ENCODE results near the gene PEX14.
"Not testable (repeated sequence)": the region's sequence is repeated elsewhere in the genome, so short reads cannot be mapped to it uniquely, and the experiment has no call there.

PEX14 gene

GRCh38 chr1:10450836-10451235, 23.9 kb upstream of the PEX14 start:
- DNase-seq = no peak

GRCh38 chr1:10451287-10451686, 23.5 kb upstream of the PEX14 start:
- DNase-seq = no peak

GRCh38 chr1:10456048-10456447, 18.7 kb upstream of the PEX14 start:
- no peak for DNase-seq

GRCh38 chr1:10456661-10457060, 18.1 kb upstream of the PEX14 start:
- DNase-seq = no peak

GRCh38 chr1:10457462-10457861, 17.3 kb upstream of the PEX14 start:
- DNase-seq = not testable (repeated sequence)

DNA sequence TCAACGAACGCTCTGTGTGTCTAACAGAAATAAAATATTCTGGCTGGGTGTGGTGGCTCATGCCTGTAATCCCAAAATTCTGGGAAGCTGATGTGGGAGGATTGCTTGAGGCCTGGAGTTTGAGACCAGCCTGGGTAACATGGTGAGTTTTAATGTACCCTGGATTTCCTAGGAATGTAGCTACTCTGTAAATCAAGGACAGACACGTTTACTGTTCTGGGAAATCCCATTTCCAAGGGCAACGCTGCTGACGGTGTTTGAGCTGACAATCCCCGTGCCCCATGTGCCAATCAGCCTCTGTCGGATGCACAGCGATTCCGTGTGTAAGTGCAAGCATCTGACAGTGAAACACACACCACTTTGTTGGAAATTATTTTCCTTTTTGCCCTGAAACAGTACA, 16.9 kb upstream of the PEX14 start:
- no peak for DNase-seq

GRCh38 chr1:10459184-10459583, 15.6 kb upstream of the PEX14 start:
- DNase-seq = no peak

- DNase-seq = no peak
These were observed 7.7 kb upstream of the PEX14 start for GRCh38 chr1:10467078-10467477.

DNA sequence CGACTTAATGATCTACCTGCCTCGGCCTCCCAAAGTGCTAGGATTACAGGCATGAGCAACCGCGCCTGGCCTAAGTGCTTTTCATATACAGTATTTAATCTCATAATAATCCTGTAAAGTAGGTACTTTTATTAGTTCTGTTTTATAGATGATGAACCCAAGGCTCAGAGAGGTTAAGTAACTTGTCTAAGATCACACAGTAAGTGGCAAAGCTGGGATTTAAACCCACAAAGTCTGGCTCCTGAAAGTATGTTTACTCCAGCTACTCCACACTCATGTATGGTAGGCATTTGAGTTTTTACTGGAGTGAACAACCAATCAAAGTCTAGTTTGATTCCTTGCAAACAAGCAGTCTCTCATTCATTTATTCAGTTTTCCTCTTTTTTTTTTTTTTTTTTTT, 4.7 kb upstream of the PEX14 start:
- DNase-seq = no peak

DNA sequence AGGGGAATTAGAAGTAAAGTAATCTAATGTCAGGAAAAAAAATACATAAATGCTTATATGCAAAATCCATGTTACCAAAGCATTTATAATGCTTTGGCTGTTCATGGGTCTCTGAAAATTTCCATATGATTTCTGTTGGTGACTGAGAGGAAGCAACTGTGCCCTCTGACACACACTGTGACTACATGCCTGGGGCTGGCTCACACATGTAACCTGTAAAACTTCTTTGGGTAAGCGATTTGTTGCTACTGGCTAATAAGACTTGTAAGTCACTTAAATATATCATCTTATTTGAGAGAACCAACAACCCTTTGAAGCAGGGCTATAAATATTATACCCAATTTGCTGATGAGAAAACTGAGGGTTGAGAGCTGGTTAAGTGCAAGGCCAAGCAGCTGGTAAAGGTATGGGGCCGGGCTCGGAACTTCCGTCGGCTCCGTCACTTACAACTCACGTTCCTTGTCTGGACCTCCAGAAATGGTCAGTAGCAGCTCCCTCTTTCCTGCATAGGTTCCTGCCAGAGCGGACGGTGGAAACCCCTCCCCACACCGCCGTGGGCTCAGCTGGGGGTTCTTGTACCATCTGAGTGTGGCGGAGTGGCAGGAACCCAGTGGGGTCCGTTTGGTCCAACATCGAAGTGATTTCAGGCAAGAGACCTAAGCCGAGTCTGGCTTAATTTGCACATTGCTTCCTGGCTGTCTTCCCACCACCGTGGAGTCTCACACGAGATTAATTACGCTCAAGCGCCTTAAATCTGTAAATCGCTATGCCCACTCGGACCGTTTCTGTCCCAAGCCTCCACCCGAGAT, 3.1 kb upstream of the PEX14 start:
- DNase-seq = no peak

DNA sequence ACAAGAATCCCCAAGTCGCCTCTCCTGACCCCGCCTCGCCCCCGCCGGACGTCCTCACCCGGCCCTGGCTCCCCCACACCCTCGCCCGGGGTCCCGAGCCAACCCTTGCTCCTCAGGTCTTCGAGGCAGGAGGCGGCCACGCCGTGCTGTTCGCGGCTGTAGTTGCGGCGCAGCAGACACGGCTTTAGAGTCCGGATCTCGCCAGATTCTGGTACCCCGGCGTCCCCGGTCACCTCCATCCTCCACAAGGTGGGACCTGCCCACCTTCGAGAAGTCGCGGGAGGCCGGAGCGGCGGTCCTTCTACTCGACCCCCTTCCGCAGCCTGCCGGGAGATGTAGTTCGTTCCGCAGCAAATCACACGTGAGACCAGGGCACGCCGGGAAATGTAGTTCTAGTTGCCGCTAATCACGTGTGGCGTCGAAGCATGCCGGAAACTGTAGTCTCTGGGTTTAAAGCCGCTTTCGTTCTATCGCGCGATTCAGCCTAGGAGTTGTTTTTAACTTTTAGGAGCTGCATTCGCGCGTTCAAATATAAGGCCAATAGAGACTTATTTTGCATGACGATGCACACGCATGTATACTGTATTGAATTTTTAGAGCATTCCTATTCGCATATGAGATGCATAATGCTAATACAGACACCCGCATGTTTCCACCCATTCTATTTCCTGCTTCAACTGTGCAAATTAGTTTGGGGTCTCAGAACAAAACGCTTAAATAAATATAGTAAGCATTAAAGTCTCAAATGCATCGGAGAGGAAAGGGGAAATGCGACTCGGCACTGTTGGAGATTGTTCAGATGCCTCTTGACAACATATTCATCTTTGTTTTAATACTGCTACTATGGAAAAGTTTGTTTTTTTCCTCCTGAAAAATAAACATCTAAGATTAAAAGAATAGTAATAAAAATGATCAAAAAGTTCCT, 2.3 kb upstream of the PEX14 start, which contains the start of gene DFFA:
Gene DFFA, minus strand, starts transcription at position 310 of the 925 bp plus-strand sequence. Its CDS starts 71 bp downstream, at position 239.
- peak; percentile 83 to 91 (median 87) for DNase-seq

DNA sequence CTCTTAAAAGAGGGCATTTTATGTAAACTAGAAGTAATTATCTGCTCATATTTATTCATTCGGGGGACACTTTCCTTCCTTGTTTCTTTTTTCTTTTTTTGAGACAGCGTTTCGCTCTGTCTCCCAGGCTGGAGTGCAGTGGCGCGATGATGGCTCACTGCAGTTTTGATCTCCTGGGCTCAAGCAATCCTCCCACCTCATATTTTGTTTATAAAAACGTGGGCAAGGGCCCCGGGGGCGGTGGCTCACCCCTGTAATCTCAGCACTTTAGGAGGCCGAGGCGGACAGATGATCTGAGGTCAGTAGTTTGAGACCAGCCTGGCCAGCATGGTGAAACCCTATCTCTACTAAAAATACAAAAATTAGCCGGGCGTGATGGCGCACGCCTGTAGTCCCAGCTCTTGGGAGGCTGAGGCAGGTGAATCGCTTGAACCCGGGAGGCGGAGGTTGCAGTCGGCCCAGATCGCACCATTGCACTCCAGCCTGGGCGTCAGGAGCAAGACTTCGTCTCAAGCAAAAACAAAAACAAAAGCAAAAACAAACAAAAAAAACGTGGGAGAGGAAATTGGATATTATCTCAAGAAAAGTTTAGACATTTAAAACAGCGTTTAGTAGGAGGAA, 1.5 kb upstream of the PEX14 start:
- DNase-seq = no peak

DNA sequence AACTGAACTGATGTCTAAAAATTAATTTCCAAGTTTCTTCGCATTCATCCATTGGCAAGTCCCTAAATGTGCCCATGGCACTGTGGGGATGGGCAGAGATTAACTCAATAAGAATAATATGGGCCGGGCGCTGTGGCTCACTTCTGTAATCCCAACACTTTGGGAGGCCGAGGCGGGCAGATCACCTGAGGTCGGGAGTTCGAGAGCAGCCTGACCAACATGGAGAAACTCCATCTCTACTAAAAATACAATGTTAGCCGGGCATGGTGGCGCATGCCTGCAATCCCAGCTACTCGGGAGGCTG, 489 bp upstream of the PEX14 start:
- DNase-seq = not testable (repeated sequence)

- no peak for DNase-seq
These were observed 760 bp downstream of the PEX14 start for GRCh38 chr1:10475510-10475909.

DNA sequence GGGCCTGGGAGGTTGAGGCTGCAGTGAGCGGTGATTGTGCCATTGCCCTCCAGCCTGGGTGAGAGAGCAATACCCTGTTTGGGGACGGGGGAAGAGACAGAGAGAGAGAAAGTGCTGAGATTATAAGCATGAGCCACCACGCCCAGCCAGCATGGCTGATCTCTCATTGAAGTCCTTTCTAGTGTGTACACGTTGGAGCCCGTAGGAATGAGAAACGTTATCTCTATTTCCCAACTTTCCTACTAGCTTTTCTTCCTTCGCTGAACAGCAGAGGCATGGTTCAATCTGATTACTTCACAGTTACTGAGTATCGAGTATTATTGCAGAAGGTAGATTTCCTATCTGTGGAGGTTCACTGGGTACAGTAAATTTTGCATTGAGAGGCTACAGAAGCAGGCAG, 4.5 kb downstream of the PEX14 start:
- DNase-seq = no peak

DNA sequence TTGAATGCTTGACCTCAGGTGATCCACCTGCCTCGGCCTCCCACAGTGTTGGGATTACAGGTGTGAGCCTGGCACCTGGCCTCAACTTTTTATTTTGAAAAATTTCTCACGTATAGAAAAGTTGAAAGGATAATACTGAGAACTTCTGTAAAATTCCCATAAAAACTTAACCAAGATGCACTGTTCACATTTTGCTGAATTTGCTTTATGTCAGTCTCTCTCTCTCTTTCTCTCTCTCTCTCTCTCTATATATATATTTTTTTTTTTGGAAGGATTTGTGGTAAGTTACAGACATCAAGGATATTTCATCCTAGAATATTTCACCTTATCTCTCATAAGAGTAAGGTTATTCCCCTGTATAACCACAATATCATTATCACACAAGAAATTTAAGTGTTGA, 5.9 kb downstream of the PEX14 start:
- no peak for DNase-seq

GRCh38 chr1:10484521-10484920, 9.8 kb downstream of the PEX14 start:
- DNase-seq = no peak

DNA sequence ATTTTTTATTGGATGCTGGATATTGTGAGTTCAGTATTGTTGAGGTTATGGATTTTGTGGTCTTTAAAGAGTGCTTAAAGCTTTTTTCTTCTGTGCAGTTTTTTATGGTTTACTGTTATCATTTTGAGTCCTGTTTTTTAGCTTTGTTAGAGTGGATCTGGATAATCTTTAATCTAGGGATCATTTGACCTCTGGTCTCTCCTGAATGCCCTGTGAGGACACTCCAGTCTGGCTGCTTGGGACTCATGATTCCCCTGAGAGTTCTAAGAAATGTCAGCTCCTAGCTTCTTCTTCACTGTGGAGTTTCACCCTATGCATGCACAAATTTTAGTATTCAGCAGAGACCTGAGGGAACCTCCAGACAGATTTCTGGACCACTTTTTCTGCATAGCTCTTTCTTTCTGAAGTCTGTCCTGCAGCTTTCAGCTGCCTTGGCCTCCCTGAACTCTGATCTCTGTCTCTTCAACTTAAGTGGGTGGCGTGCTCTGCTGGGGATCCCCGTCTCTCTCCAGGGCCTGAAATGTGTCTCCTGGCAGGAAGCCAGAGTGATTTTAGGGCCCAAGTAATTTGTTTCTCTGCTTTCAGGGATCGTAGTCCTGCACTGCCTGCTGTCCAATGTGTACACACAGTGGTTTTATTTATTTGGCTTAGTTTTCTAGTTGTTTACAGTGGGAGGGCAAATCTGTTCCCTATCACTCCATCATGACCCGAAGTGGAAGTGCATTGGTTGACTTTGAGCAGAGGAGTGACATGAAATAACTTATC, 14.7 kb downstream of the PEX14 start:
- DNase-seq = no peak

DNA sequence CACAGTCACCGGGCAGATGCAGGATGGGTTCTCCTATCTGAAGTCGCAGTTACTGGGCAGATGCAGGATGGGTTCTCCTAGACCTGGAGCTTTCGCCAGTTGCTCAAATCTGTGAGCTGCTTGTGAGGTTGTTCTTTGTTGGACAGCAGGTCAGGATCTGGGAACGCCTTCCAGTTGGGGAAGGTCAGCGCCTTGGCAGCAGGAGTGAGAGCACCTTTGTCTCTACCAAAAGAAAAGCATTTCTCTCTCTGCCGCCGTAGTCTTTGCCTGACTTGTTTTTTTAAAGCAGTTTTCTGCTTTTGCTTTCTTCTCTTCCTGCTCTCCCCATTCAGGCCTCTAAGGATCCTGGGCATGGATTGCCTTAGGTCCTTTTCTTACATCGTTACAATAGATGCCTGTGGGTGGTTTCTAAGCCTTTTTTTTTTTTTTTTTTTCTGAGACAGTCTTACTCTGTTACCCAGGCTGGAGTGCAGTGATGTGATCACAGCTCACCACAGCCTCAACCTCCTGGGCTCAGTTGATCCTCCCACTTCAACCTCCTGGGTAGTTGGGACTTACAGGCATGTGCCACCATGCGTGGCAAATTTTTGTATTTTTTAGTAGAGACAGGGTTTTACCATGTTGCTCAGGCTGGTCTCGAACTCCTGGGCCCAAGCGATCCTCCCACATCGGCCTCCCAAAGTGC, 15.7 kb downstream of the PEX14 start:
- DNase-seq = no peak

- DNase-seq = no peak
These were observed 19.6 kb downstream of the PEX14 start for GRCh38 chr1:10494418-10494753.

DNA sequence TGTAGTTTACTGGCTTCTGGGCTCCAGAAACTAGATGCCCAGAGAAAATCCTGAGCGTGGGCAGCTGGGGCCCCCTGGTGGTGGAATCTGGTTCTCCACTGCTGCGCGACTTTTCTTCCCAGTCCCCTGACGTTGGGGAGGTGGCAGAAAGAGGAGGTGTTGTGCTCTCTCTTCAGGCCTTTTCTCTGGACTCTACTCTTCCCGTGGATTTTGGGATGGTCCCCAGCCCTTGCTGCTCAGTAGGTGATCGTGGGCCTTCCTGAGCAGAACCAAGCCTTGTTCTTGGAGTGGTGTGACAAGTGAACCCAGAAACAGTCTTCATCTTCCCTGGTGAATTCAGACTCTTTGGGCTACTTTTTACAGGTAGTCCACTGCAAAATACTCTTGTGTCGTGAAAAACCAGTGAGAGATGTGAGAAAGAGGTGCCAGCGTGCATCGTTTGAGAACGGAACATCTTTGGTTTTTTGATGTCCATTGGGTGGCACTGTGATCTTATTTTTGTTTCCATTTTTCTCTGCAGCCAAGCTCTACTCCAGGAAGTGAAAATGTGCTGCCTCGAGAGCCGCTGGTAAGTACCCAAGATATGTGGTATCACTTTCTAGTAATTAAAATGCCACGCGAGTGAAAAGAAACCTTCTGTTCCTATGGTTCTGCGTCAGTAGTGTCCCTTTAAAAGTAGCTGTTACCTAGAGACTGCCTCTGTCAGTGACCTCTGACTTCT, 20.2 kb downstream of the PEX14 start:
- peak; percentile 52 to 84 (median 72) for DNase-seq

GRCh38 chr1:10495475-10495817, 20.7 kb downstream of the PEX14 start:
- peak in 1 of 6 experiments; percentile 17 for DNase-seq

All from stimulated activated naive CD4-positive, alpha-beta T cell (primary cell).